ENCODE data around the gene AQP3.
A peak's percentile ranks its signal among the peaks of the same experiment; 100 is the strongest.

AQP3 gene

GRCh38 chr9:33469891-33470290 is 22.5 kb upstream of the AQP3 start:
- H3K27me3 ChIP-seq (replicated peaks): no peaks in the 10 kb centered on the region
- in situ Hi-C loops (cut with HindIII; ENCODE audit: low pct_ligation_motif_present, low sequenced_read_pairs): no loop called here
- TF ChIP-seq CTCF (IDR thresholded peaks at IDR 0.05; ENCODE audit: low read depth, low read length, missing control alignments): no peak
- H3K4me3 ChIP-seq (ENCODE audit: low read depth, low read length): no peak overlapping the region
- no peak overlapping the region for H3K27ac ChIP-seq
- DNase-seq: no peak
- H3K36me3 ChIP-seq (replicated peaks): peaks cover 73% of the 10 kb centered on the region

- TF ChIP-seq CTCF (IDR thresholded peaks at IDR 0.05; ENCODE audit: low read depth, low read length, missing control alignments): no peak
- no peak overlapping the region for H3K4me3 ChIP-seq (ENCODE audit: low read depth, low read length)
- no peak overlapping the region for H3K27ac ChIP-seq
- no peaks in the 10 kb centered on the region for H3K27me3 ChIP-seq (replicated peaks)
- no peak for DNase-seq
- peaks cover 79% of the 10 kb centered on the region for H3K36me3 ChIP-seq (replicated peaks)
- in situ Hi-C loops (cut with HindIII; ENCODE audit: low pct_ligation_motif_present, low sequenced_read_pairs): no loop called here
Observed at GRCh38 chr9:33468797-33469621, 21.6 kb upstream of the AQP3 start.

GRCh38 chr9:33468215-33468730 is 20.9 kb upstream of the AQP3 start:
- Histone ChIP-seq H3K27ac (no peak overlapping the region), H3K4me3 (ENCODE audit: low read depth, low read length) (no peak overlapping the region), H3K27me3 (replicated peaks) (no peaks in the 10 kb centered on the region), H3K36me3 (replicated peaks) (peaks cover 85% of the 10 kb centered on the region)
- no peak for DNase-seq
- TF ChIP-seq CTCF (IDR thresholded peaks at IDR 0.05; ENCODE audit: low read depth, low read length, missing control alignments): no peak
- in situ Hi-C loops (cut with HindIII; ENCODE audit: low pct_ligation_motif_present, low sequenced_read_pairs): no loop called here

GRCh38 chr9:33467526-33467925 is 20.1 kb upstream of the AQP3 start:
- TF ChIP-seq CTCF (IDR thresholded peaks at IDR 0.05; ENCODE audit: low read depth, low read length, missing control alignments): no peak
- H3K27me3 ChIP-seq (replicated peaks): no peaks in the 10 kb centered on the region
- H3K36me3 ChIP-seq (replicated peaks): peaks cover 92% of the 10 kb centered on the region
- no peak for DNase-seq
- no peak overlapping the region for H3K27ac ChIP-seq
- H3K4me3 ChIP-seq (ENCODE audit: low read depth, low read length): no peak overlapping the region
- in situ Hi-C loops (cut with HindIII; ENCODE audit: low pct_ligation_motif_present, low sequenced_read_pairs): no loop called here

GRCh38 chr9:33466565-33467495 is 19.4 kb upstream of the AQP3 start:
- in situ Hi-C loops (cut with HindIII; ENCODE audit: low pct_ligation_motif_present, low sequenced_read_pairs): no loop called here
- DNase-seq: peak; percentile 25
- peak; percentile 99 for TF ChIP-seq CTCF (IDR thresholded peaks at IDR 0.05; ENCODE audit: low read depth, low read length, missing control alignments)

More at GRCh38 chr9:33466565-33467495, 19.4 kb upstream of the AQP3 start:
- H3K27ac ChIP-seq: no peak overlapping the region
- no peaks in the 10 kb centered on the region for H3K27me3 ChIP-seq (replicated peaks)
- peaks cover 93% of the 10 kb centered on the region for H3K36me3 ChIP-seq (replicated peaks)
- H3K4me3 ChIP-seq (ENCODE audit: low read depth, low read length): no peak overlapping the region
